HFFc6 (cell line): Measurements from ENCODE around the gene B4GALNT1. TPM values are rescaled to one million over a fixed set of nuclear protein-coding genes. Genes with fewer than 3 reads are reported as not detected.

Experiments
- DNase-seq: peaks from one replicate; pipeline ENCODE4 v3.0.0-alpha.2; 2018
- H3K27ac Mint-ChIP-seq: 2 replicates; pipeline ENCODE4 v1.8.0; 2020; ENCODE audit warnings: mild to moderate bottlenecking, mixed read lengths
- H3K27me3 Mint-ChIP-seq: 2 replicates; pipeline ENCODE4 v1.8.0; 2021; ENCODE audit warnings: mild to moderate bottlenecking, moderate library complexity, mixed read lengths; ENCODE audit not compliant: insufficient read depth
- H3K36me3 Mint-ChIP-seq: 2 replicates; pipeline ENCODE4 v1.8.0; 2021; ENCODE audit warnings: low read depth, mixed read lengths
- H3K4me1 Mint-ChIP-seq: 2 replicates; pipeline ENCODE4 v1.8.0; 2020; ENCODE audit warnings: low read depth, mixed read lengths
- H3K4me3 Mint-ChIP-seq: 2 replicates; pipeline ENCODE4 v1.8.0; 2020; ENCODE audit warnings: mild to moderate bottlenecking, moderate library complexity, mixed read lengths
- H3K9me3 Mint-ChIP-seq: 2 replicates; pipeline ENCODE4 v1.8.0; 2020; ENCODE audit warnings: mild to moderate bottlenecking, mixed read lengths
- CTCF ChIP-seq: fragments of 200-600 bp; sonication (generic); IDR thresholded peaks from 2 replicates; pipeline ENCODE4 v1.5.0; 2021; ENCODE audit warnings: antibody characterized with exemption, mild to moderate bottlenecking
- total RNA-seq, 6 experiments: library from RNA; stranded (reverse); fragmentation: NEBNext Ultra II Directional; extraction: Animal tissue kit (Norgen Biotek cat#: 25700); gene quantifications; 2 replicates in 1 of 6; 3 replicates in 5 of 6; pipeline ENCODE4 v1.2.3, GENCODE V29; 2021

The B4GALNT1 gene
- total RNA-seq, 6 experiments from 2014 or later, result 1.4 to 3.1 (median 2.3) TPM

- H3K27me3 Mint-ChIP-seq, result peaks cover 6% of the 10 kb centered on the region; the same call in 1 of the 2 replicates
- TF ChIP-seq CTCF, result no peak
- H3K4me1 Mint-ChIP-seq, result peaks cover 20% of the 10 kb centered on the region
- no peak overlapping the region for H3K27ac Mint-ChIP-seq
- peaks cover 13% of the 10 kb centered on the region for H3K36me3 Mint-ChIP-seq
- no peak for DNase-seq
- H3K9me3 Mint-ChIP-seq, result no peaks in the 10 kb centered on the region
- no peak overlapping the region for H3K4me3 Mint-ChIP-seq
Observed at GRCh38 chr12:57614948-57615500, 18.0 kb downstream of the B4GALNT1 start.

- no peak overlapping the region for H3K4me3 Mint-ChIP-seq
- H3K9me3 Mint-ChIP-seq, result no peaks in the 10 kb centered on the region
- TF ChIP-seq CTCF, result no peak
- H3K27me3 Mint-ChIP-seq, result peaks cover 6% of the 10 kb centered on the region; the same call in 1 of the 2 replicates
- H3K27ac Mint-ChIP-seq, result no peak overlapping the region
- no peak for DNase-seq
- H3K36me3 Mint-ChIP-seq, result peaks cover 13% of the 10 kb centered on the region
- peaks cover 20% of the 10 kb centered on the region for H3K4me1 Mint-ChIP-seq
Observed at GRCh38 chr12:57614178-57614947, 18.6 kb downstream of the B4GALNT1 start.

GRCh38 chr12:57613427-57614109 lies 19.4 kb downstream of the B4GALNT1 start:
- no peak for TF ChIP-seq CTCF
- peaks cover 13% of the 10 kb centered on the region for H3K36me3 Mint-ChIP-seq
- peaks cover 3% of the 10 kb centered on the region; the same call in 1 of the 2 replicates for H3K27me3 Mint-ChIP-seq
- no peaks in the 10 kb centered on the region for H3K9me3 Mint-ChIP-seq
- H3K4me1 Mint-ChIP-seq, result peaks cover 20% of the 10 kb centered on the region
- no peak for DNase-seq
- no peak overlapping the region for H3K27ac Mint-ChIP-seq
- no peak overlapping the region for H3K4me3 Mint-ChIP-seq

- Mint-ChIP-seq H3K9me3 (no peaks in the 10 kb centered on the region), H3K36me3 (peaks cover 13% of the 10 kb centered on the region), H3K4me1 (peaks cover 20% of the 10 kb centered on the region), H3K4me3 (no peak overlapping the region), H3K27me3 (peaks cover 3% of the 10 kb centered on the region; the same call in 1 of the 2 replicates), H3K27ac (no peak overlapping the region)
- DNase-seq, result no peak
- TF ChIP-seq CTCF, result no peak
Observed at GRCh38 chr12:57612711-57613426, 20.1 kb downstream of the B4GALNT1 start.
